ENCODE measurements around the gene FOXL2. TPM values are rescaled to one million over a fixed set of nuclear protein-coding genes. Genes with fewer than 3 reads are reported as not detected.

FOXL2 gene
- total RNA-seq, 1 donor from 2014 or later = not detected

Other genes with a start within 250 kb of the FOXL2 start
- 10.0 and 11.5 TPM in 2 replicates for gene PIK3CB, start 112.2 kb downstream of the FOXL2 start, total RNA-seq
- not detected in 2 replicates for gene FOXL2NB, start 80 bp upstream of the FOXL2 start, total RNA-seq
- not detected in 2 replicates for gene PRR23A, start 59.1 kb upstream of the FOXL2 start, total RNA-seq
- gene PRR23B, start 73.8 kb upstream of the FOXL2 start, total RNA-seq = not detected in 2 replicates
- not detected in 2 replicates for gene PRR23C, start 97.8 kb upstream of the FOXL2 start, total RNA-seq

Data from lung microvascular endothelial cell (primary cell).